D721Med (cell line): ENCODE results near the gene HOXA10.

Experiments used
- DNase-seq: peaks from one replicate; pipeline ENCODE4 v3.0.0; 2011; ENCODE audit warnings: low spot score; ENCODE audit not compliant: insufficient read length
- FAIRE-seq: peaks from 2 replicates; lab custom pipeline; 2011; peaks lifted over from hg19 to GRCh38; lab: Jason Lieb, UNC
- TF ChIP-seq, protein P1 (sequence below): IDR thresholded peaks from 2 replicates; pipeline ENCODE4 v1.5.1; 2012; ENCODE audit warnings: mild to moderate bottlenecking, control low read depth; ENCODE audit not compliant: insufficient read depth; ENCODE audit errors: missing control alignments

Gene HOXA10

DNA sequence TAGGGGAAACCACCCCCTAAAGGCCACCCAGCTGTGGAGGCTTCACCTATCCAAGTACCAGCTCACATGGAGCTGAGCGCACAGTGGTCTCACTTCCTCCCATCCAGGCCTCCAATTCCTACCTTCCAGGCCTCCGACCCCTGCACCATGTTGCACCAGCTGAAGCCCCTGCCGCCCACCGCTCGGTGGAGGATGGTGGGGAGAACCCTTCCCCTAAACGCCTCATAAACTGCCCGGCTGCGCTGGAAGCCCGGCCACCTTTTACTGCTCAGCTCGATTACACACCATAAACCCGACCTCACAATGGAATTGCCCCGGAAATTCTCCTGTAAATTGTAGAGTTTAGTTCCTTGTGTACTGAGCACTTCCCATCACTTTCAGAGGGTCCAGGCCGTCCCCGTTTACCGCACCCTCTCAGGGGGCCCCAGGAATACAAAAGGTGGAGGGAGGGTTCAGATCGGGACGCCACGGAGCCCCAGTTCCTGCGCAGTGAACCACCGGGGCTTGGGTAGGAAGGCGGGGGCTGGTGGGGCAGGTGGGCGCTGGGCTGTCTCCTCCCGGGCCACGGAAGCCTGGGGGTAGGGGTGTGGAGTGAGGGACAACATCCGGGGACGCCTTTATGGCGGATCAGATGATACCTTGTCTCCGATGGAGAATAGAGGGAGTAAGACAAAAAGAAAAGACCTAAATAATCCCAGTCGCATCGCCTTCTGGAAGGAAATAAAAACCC lies 16.3 kb downstream of the HOXA10 start:
- DNase-seq, result no peak
- TF ChIP-seq, protein P1, sequence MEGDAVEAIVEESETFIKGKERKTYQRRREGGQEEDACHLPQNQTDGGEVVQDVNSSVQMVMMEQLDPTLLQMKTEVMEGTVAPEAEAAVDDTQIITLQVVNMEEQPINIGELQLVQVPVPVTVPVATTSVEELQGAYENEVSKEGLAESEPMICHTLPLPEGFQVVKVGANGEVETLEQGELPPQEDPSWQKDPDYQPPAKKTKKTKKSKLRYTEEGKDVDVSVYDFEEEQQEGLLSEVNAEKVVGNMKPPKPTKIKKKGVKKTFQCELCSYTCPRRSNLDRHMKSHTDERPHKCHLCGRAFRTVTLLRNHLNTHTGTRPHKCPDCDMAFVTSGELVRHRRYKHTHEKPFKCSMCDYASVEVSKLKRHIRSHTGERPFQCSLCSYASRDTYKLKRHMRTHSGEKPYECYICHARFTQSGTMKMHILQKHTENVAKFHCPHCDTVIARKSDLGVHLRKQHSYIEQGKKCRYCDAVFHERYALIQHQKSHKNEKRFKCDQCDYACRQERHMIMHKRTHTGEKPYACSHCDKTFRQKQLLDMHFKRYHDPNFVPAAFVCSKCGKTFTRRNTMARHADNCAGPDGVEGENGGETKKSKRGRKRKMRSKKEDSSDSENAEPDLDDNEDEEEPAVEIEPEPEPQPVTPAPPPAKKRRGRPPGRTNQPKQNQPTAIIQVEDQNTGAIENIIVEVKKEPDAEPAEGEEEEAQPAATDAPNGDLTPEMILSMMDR, result no peak
- FAIRE-seq, result no peak

DNA sequence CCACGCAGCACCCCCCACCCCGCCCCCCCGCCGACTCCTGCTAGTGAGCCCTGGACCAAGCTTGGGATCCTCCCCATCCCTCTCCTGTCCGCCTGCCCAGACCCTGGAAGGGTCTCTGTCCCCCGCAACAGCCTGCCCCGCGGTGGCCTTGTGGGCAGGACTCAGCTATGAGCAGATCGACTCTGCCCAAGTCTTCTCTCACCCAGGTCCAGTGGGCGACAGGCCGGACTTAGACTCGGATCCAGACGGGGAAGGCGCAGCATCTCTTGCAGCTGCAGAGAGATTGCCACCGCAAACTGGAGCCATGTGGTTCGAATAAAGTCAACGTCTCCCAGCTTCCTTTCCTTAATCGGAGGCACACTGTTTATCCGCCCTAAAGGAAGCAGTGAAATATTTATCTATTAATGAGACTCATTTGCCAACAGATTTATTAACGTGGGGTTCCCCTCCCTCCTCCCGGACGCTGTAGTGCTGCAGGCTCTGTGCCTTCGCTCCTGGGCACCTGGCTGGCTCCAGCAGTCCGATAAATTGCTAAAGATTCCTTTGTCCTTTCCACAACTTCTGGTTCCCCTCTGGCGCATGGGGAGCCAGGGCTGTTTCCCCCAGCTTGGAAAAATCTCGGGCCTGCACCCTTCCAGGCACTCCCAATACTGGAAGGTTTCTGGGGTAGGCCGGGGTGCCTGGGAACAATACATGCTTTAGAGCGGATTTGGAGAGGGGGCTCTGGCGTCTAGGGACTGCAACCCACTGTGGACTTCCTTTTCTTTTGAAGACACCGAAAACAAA lies 17.0 kb downstream of the HOXA10 start:
- TF ChIP-seq, protein P1, result no peak

DNA sequence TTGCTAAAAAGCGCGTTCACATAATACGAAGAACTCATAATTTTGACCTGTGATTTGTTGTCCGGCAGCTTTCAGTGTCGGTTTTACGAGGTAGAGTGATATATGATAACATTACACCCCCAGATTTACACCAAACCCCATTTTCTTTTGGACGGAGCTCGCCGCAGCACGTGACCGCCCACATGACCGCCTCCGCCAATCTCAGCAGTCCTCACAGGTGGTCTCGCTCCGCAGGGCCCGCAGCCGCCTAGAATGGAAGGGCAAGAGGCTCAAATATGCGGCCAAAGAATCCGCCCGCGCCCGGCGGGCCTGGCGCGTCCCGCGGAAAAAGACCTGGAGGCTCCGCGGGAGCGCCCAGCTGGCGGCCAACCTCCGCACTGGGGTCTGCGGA lies 17.6 kb downstream of the HOXA10 start, which contains the start of gene HOXA7:
Gene HOXA7 (minus strand): TSS at position 168 of the 391 bp plus-strand sequence. CDS start 130 bp downstream, at position 38.
- FAIRE-seq, result no peak

More for the DNA sequence above, 17.0 kb downstream of the HOXA10 start:
- DNase-seq (no peak), FAIRE-seq (no peak)

DNA sequence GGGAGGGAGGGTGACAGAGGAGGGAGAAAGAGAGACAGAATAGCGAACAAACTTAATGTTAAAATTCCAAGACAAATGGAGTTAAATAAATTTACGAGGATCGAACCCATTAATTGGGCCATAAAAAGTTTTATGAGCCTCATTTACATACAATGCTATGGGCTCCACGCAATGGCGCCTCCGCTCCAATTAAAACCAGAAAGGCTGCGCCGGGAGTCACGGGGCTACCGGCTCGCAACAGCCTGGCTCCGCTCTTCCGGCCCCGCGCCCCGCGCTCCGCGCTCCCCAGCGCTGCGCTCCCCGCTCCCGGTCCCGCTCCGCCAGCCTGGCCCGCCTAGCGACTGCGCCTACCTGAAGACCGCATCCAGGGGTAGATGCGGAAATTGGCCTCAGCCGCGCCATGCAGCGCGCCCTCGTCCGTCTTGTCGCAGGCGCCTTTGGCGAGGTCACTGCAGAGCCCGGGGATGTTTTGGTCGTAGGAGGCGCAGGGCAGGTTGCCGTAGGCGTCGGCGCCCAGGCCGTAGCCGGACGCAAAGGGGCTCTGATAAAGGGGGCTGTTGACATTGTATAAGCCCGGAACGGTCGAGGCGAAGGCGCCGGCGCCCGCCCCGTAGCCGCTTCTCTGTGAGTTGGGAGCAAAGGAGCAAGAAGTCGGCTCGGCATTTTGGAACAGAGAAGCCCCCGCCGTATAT lies 18.2 kb downstream of the HOXA10 start:
- TF ChIP-seq, protein P1, result no peak
- no peak for FAIRE-seq
- no peak for DNase-seq

More for the DNA sequence above, 17.6 kb downstream of the HOXA10 start, which contains the start of gene HOXA7:
- no peak for DNase-seq
- TF ChIP-seq, protein P1, result no peak

DNA sequence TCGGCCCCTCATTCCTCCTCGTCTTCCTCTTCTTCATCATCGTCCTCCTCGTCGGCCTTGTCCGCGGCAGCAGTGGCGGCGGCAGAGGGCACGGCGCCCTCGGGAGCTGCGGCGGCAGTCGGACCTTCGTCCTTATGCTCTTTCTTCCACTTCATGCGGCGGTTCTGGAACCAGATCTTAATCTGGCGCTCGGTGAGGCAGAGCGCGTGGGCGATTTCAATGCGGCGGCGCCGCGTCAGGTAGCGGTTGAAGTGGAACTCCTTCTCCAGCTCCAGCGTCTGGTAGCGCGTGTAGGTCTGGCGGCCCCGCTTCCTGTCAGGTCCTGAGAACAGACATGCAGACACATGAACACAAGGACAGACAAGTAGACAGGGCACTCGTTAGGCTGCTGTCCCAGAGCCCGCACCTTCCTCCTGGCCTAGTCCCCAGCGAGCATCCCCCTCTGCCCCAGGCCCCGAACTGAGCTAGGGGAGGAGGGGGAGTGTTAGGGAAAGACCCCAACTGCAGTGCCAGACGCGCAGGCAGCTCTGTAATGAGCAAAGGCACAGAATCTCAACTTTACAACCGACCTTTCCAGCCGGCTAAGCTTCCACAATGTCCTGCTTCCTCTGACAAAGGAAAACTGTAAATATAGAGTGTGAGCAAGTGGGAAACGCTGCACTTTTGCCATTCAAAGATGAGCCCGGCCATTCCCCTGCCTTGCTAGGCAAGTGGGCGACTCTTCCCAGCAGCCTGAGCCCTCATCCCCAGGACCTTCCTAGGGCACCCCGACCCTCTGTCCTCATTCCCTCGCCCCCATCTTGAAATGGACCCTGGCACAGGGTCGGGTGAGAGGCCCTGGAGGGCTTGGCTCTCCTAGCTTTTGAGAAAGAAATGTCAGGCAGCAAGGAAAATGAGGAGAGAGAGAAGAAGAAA lies 19.0 kb downstream of the HOXA10 start:
- FAIRE-seq (no peak), DNase-seq (no peak)
- TF ChIP-seq, protein P1, result no peak

DNA sequence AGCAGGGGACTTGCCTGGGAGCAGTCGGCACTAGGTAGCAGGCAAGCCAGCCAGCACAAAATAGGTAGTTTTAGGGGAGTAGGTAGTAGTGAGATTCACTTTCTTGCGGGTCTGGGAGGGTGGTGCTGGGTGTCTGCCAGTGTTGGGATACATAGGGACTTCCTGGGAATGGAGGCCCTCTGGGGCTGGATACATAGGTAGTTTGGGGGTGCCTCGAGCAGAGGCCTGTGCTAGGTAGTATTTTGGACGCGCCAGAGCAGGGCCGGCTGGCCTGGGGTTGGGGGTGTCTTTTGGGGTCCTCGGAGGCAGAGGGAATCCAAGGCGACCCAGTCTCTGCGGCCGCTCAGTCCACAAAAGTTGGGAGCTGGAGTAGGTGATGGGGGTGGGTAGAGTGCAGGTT lies 19.8 kb downstream of the HOXA10 start:
- DNase-seq (no peak), FAIRE-seq (no peak)
- TF ChIP-seq, protein P1, result no peak
